Tibial artery (tissue), 4 donors: ENCODE data around the gene APBA2.

Source experiments
- DNase-seq, 2 donors: peaks; one replicate each; pipeline ENCODE4 v3.0.0-alpha.2; 2019
- H3K27ac ChIP-seq, 2 donors: fragments of 200-600 bp; sonication (generic) in 1 of 2; 1 replicate in 1 of 2; 2 replicates in 1 of 2; pipeline ENCODE4 v1.5.1; 2018 to 2019; ENCODE audit warnings: mild to moderate bottlenecking in 1 of 2
- H3K27me3 ChIP-seq, 2 donors: fragments of 200-600 bp; sonication (generic) in 1 of 2; one replicate each; pipeline versions ENCODE4 v1.5.1 to v1.6.0; 2016 to 2019
- H3K36me3 ChIP-seq, 3 donors: fragments of 200-600 bp; sonication (generic) in 2 of 3; one replicate each; pipeline ENCODE4 v1.5.1; 2016 to 2019; ENCODE audit warnings: mild to moderate bottlenecking in 2 of 3
- H3K4me1 ChIP-seq, 4 donors: fragments of 200-600 bp; sonication (generic) in 2 of 4; 1 replicate in 3 of 4; 2 replicates in 1 of 4; pipeline ENCODE4 v1.5.1; 2016 to 2019
- H3K4me3 ChIP-seq, 2 donors: fragments of 200-600 bp; sonication (generic) in 1 of 2; 1 replicate in 1 of 2; 2 replicates in 1 of 2; pipeline ENCODE4 v1.5.1; 2018 to 2019; ENCODE audit warnings: mild to moderate bottlenecking in 2 of 2
- H3K9me3 ChIP-seq, 3 donors: fragments of 200-600 bp; sonication (generic) in 1 of 3; one replicate each; pipeline ENCODE4 v1.5.1; 2016 to 2019
- intact Hi-C: fragments of 100-400 bp; cut with DNase I; formaldehyde crosslinking; loops from one replicate; pipeline ENCODE4 v1.15.0; 2023; ENCODE audit warnings: low total_unique reads
- TF ChIP-seq, protein P1 (sequence below), 2 experiments: fragments of 200-600 bp in 1 of 2; fragments of 450-650 bp in 1 of 2; IDR thresholded peaks; one replicate each; pipeline ENCODE4 v1.5.1; 2017 to 2019; ENCODE audit warnings: antibody characterized with exemption in 2 of 2, mild to moderate bottlenecking in 1 of 2, moderate library complexity in 1 of 2

Gene APBA2

DNA sequence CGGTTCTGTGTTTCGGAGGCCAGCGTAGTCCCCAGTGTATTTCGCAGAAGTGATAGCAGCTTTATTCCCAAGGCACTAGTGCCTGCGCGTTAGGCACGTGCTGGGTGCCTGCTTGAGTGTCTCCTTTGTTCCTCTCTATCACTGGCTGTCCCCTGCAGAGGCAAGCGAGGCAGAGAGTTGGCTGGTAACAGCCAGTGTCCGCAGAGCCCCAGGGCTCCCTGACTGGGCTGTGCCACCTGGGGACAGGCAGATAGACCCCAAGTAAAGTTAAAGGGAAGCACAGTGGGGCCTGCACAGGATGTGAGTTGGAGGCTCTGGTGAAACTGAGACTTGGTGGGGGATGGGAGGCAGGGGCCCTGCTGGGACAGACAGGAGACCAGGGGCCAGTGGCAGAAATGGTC lies 50.7 kb downstream of the APBA2 start:
- no peak overlapping the region for H3K27ac ChIP-seq
- TF ChIP-seq, protein P1, sequence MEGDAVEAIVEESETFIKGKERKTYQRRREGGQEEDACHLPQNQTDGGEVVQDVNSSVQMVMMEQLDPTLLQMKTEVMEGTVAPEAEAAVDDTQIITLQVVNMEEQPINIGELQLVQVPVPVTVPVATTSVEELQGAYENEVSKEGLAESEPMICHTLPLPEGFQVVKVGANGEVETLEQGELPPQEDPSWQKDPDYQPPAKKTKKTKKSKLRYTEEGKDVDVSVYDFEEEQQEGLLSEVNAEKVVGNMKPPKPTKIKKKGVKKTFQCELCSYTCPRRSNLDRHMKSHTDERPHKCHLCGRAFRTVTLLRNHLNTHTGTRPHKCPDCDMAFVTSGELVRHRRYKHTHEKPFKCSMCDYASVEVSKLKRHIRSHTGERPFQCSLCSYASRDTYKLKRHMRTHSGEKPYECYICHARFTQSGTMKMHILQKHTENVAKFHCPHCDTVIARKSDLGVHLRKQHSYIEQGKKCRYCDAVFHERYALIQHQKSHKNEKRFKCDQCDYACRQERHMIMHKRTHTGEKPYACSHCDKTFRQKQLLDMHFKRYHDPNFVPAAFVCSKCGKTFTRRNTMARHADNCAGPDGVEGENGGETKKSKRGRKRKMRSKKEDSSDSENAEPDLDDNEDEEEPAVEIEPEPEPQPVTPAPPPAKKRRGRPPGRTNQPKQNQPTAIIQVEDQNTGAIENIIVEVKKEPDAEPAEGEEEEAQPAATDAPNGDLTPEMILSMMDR (IDR thresholded peaks at IDR 0.05) = no peak
- no peaks in the 10 kb centered on the region for H3K36me3 ChIP-seq
- intact Hi-C loops = no loop called here
- no peaks in the 10 kb centered on the region for H3K27me3 ChIP-seq
- no peaks in the 10 kb centered on the region for H3K4me1 ChIP-seq
- H3K4me3 ChIP-seq = no peak overlapping the region
- DNase-seq = peak in 1 of 2 donors; percentile 38
- H3K9me3 ChIP-seq = no peaks in the 10 kb centered on the region

DNA sequence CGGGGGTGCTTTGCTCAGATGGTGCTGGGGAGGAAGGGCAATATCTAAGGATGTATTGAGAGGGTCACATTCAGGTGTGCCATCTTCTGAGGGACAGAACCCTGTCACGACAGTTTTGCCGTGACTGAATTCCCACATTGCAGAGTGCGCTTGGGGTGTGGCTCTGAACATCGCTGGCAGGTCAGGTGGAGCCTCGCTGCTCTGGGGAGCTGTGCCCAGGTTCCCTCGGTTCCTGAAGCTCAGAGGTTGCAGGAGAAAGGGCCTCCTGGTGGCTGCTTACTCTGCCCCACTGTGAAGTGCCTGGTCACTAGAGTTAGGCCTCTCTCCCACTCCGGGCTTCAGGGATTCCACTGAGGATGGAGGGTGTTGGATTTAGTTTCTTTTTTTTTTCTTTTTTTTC lies 51.5 kb downstream of the APBA2 start:
- Histone ChIP-seq H3K36me3 (no peaks in the 10 kb centered on the region), H3K4me3 (no peak overlapping the region), H3K9me3 (no peaks in the 10 kb centered on the region), H3K27ac (no peak overlapping the region), H3K27me3 (no peaks in the 10 kb centered on the region), H3K4me1 (no peaks in the 10 kb centered on the region)
- intact Hi-C loops = no loop called here
- DNase-seq = no peak
- TF ChIP-seq, protein P1 (IDR thresholded peaks at IDR 0.05) = no peak

DNA sequence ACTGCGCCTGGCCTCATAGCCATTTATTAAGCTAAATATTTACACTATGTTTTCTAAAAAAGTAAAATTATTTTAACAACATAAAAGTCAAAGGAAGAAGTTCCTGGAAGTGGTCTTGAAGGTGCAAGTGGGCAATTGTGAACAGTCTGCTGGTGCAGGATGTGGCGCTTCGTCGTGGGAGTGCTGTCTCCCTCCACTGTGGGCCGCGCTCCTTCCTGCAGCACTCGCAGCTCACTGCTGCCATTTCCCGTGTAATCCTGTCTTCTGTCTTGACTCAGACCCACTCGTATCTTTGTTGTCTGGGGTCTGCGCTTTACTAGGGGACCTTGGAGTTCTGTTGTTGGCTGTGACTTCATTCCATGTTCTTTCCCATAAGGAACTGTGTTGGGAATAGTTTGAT lies 56.3 kb downstream of the APBA2 start:
- DNase-seq = peak; percentile 15 to 28
- H3K36me3 ChIP-seq = no peaks in the 10 kb centered on the region
- H3K4me1 ChIP-seq = no peaks in the 10 kb centered on the region
- intact Hi-C loops = no loop called here
- no peak overlapping the region for H3K27ac ChIP-seq
- TF ChIP-seq, protein P1 (IDR thresholded peaks at IDR 0.05) = no peak
- no peak overlapping the region for H3K4me3 ChIP-seq
- no peaks in the 10 kb centered on the region for H3K9me3 ChIP-seq
- no peaks in the 10 kb centered on the region for H3K27me3 ChIP-seq

DNA sequence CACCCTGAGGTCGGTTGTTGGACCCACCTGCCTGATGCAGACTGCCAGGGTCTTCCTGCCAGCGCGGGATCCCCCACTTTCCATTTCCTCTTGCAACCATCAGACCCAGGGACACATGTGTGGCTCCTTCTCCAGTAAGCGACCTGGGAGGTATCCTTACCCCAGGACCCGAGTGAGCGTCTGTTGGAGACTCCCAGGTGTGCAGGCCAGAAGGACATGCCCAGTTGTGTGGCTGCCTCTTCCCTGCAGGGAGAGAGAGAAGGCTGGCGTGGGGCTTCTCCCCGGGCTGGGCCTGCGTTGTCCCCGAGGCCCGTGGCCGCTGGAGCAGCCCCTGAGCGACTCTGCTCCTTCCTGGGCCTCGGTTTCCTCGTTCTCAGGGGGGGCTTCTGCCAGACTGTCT lies 56.8 kb downstream of the APBA2 start:
- Histone ChIP-seq H3K36me3 (no peaks in the 10 kb centered on the region), H3K9me3 (no peaks in the 10 kb centered on the region), H3K4me1 (no peaks in the 10 kb centered on the region), H3K4me3 (no peak overlapping the region), H3K27ac (no peak overlapping the region), H3K27me3 (no peaks in the 10 kb centered on the region)
- DNase-seq = peak; percentile 12 to 48
- TF ChIP-seq, protein P1 (IDR thresholded peaks at IDR 0.05) = no peak
- intact Hi-C loops = no loop called here

DNA sequence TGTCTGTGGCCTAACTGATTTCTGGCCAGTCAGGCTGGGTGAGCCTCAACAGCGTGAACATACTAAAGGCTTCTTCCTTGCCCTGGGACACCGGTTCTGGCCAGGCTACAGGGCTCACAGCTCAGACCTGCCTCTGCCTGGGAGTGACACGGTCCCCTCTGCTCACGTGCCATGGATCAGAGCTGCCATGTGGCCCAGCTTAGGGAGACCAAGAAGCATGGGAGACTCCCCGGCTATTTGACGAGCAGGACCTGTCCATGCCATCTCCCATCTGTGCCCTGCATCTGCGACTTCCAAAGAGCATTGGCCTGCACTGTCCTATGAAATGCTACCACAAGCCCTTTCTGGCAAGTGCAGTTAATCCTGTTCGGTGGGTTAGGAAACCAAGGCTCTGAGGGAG lies 57.4 kb downstream of the APBA2 start:
- Histone ChIP-seq H3K4me1 (no peaks in the 10 kb centered on the region), H3K4me3 (no peak overlapping the region), H3K27ac (no peak overlapping the region), H3K9me3 (no peaks in the 10 kb centered on the region), H3K27me3 (no peaks in the 10 kb centered on the region), H3K36me3 (no peaks in the 10 kb centered on the region)
- TF ChIP-seq, protein P1 (IDR thresholded peaks at IDR 0.05) = no peak
- intact Hi-C loops = no loop called here
- peak; percentile 2 to 45 for DNase-seq

DNA sequence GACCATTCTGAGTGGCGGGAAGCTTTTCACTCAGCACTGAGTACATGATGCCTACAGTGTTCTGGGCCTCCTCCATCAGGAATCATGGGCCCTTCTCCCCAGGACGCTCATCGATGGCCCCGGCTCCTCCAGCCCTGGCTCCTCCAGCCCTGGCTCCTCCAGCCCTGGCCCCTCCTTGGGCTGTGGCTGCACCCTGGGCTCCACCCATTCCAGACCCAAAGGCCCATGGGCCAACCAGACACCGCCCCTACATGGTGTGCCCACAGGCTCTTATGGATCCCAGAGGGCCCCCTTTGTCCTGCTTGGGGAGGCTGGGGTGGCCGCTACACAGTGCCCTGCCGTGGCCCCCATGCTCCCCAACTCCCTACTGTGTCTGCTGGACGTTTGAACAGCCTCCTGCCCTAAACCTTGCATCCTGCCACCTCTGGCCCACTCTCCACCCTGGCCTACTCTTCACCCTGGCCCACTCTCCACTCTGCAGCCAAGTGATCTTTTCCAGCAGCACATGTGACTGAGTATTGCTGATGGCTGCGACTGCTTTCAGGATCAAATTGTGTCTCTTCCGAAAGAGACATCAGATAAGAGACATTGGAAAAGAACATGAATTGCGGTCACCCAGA lies 57.9 kb downstream of the APBA2 start:
- Histone ChIP-seq H3K27me3 (no peaks in the 10 kb centered on the region), H3K27ac (no peak overlapping the region), H3K36me3 (no peaks in the 10 kb centered on the region), H3K4me3 (no peak overlapping the region), H3K4me1 (no peaks in the 10 kb centered on the region), H3K9me3 (no peaks in the 10 kb centered on the region)
- TF ChIP-seq, protein P1 (IDR thresholded peaks at IDR 0.05) = no peak
- peak; percentile 8 to 34 for DNase-seq
- intact Hi-C loops = no loop called here
